ENCODE measurements around the gene DERL3.

DNA sequence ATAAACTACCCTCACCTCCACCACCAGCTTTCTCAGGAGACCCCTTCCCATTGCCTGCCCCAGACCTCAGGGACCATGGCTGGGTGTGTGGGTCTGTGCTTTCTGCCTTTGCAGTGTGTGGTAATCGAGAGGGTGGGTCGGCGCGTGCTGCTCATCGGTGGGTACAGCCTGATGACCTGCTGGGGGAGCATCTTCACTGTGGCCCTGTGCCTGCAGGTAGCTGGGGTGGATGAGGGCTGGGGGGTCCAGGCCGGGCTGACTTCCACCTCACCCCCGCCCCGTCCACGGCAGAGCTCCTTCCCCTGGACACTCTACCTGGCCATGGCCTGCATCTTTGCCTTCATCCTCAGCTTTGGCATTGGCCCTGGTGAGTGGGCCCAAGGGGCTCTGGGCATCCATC, 44.9 kb upstream of the DERL3 start:
- TF ChIP-seq POLR2AphosphoS5 (IDR thresholded peaks at IDR 0.05; ENCODE audit: low read depth, low read length) (no peak), REST (IDR thresholded peaks at IDR 0.05; ENCODE audit: insufficient read depth in 1 of 2, low read depth in 2 of 2, low read length in 1 of 2) (no peak), TCF7L2 (IDR thresholded peaks at IDR 0.05; ENCODE audit: low read depth, low read length) (no peak), SIN3A (IDR thresholded peaks at IDR 0.05; ENCODE audit: borderline replicate concordance, insufficient read depth, low read depth, low read length) (no peak)
- TF ChIP-seq, protein P1, sequence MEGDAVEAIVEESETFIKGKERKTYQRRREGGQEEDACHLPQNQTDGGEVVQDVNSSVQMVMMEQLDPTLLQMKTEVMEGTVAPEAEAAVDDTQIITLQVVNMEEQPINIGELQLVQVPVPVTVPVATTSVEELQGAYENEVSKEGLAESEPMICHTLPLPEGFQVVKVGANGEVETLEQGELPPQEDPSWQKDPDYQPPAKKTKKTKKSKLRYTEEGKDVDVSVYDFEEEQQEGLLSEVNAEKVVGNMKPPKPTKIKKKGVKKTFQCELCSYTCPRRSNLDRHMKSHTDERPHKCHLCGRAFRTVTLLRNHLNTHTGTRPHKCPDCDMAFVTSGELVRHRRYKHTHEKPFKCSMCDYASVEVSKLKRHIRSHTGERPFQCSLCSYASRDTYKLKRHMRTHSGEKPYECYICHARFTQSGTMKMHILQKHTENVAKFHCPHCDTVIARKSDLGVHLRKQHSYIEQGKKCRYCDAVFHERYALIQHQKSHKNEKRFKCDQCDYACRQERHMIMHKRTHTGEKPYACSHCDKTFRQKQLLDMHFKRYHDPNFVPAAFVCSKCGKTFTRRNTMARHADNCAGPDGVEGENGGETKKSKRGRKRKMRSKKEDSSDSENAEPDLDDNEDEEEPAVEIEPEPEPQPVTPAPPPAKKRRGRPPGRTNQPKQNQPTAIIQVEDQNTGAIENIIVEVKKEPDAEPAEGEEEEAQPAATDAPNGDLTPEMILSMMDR (IDR thresholded peaks at IDR 0.05) = no peak
